K562 (cell line): ENCODE data around the gene GPR15. TPM values are rescaled to one million over a fixed set of nuclear protein-coding genes. Genes with fewer than 3 reads are reported as not detected.
A peak's percentile ranks its signal among the peaks of the same experiment; 100 is the strongest.

Source experiments
- BACH1 ChIP-seq: fragments of 200-800 bp; sonication (Bioruptor generic); IDR thresholded peaks from 2 replicates; pipeline ENCODE4 v1.6.1; 2016; ENCODE audit warnings: missing genetic modification characterization, missing compliant biosample characterization
- CAMTA2 ChIP-seq: fragments of 250-450 bp; sonication (Bioruptor Pico); conservative IDR thresholded peaks from 2 replicates; pipeline ENCODE4 v1.5.1; 2022
- CBFB ChIP-seq: sonication (generic); formaldehyde crosslinking; IDR thresholded peaks from 2 replicates; pipeline ENCODE4 v1.4.0; 2020; ENCODE audit warnings: mild to moderate bottlenecking, missing genetic modification reagents
- CSDE1 ChIP-seq, 2 experiments: fragments of 450-650 bp; IDR thresholded peaks; 2 replicates each; pipeline ENCODE4 v1.6.1; 2016; ENCODE audit warnings: mild to moderate bottlenecking in 1 of 2
- DNMT1 ChIP-seq: fragments of 450-650 bp; IDR thresholded peaks from 2 replicates; pipeline ENCODE4 v1.6.1; 2016; ENCODE audit warnings: antibody characterized with exemption, mild to moderate bottlenecking
- ESRRB ChIP-seq: fragments of 250-450 bp; sonication (Bioruptor Pico); IDR thresholded peaks from 2 replicates; pipeline ENCODE4 v1.5.0; 2020; ENCODE audit warnings: mild to moderate bottlenecking, moderate library complexity, borderline replicate concordance
- EZH2 ChIP-seq: IDR thresholded peaks from 2 replicates; pipeline ENCODE4 v1.6.1; 2012; ENCODE audit warnings: low read depth, mild to moderate bottlenecking, inconsistent platforms, low read length, borderline replicate concordance
- HDAC6 ChIP-seq: IDR thresholded peaks from 2 replicates; pipeline ENCODE4 v1.6.1; 2012; ENCODE audit warnings: low read depth, mild to moderate bottlenecking, control low read depth, inconsistent platforms, low read length, moderate library complexity
- L3MBTL2 ChIP-seq: fragments of 450-650 bp; IDR thresholded peaks from 2 replicates; pipeline ENCODE4 v1.6.1; 2016; ENCODE audit warnings: mild to moderate bottlenecking, moderate library complexity
- MAFG ChIP-seq: fragments of 450-650 bp; conservative IDR thresholded peaks from 2 replicates; pipeline ENCODE4 v1.6.1; 2016; ENCODE audit warnings: missing genetic modification characterization, missing compliant biosample characterization
- NBN ChIP-seq: fragments of 450-650 bp; IDR thresholded peaks from 2 replicates; pipeline ENCODE4 v1.6.1; 2016; ENCODE audit warnings: low read depth, mild to moderate bottlenecking
- NFE2 ChIP-seq: IDR thresholded peaks from 2 replicates; pipeline ENCODE4 v1.6.1; 2014; ENCODE audit warnings: antibody characterized with exemption, low read depth
- POU5F1 ChIP-seq: fragments of 150-350 bp; IDR thresholded peaks from 2 replicates; pipeline ENCODE4 v1.6.1; 2014; ENCODE audit warnings: borderline replicate concordance, low read length, low read depth, mild to moderate bottlenecking; ENCODE audit not compliant: partially characterized antibody
- RBM22 ChIP-seq: fragments of 200-400 bp; formaldehyde crosslinking; IDR thresholded peaks from 2 replicates; pipeline ENCODE4 v1.6.1; 2018; ENCODE audit warnings: low read length, low read depth; ENCODE audit not compliant: poor library complexity, severe bottlenecking
- RCOR1 ChIP-seq, 2 experiments: IDR thresholded peaks; 2 replicates each; pipeline ENCODE4 v1.6.1; 2012; ENCODE audit warnings: low read depth in 2 of 2, low read length in 2 of 2, borderline replicate concordance in 1 of 2, improper control_type of control experiment in 1 of 2
- SNRNP70 ChIP-seq: fragments of 200-400 bp; formaldehyde crosslinking; optimal IDR thresholded peaks from 2 replicates; pipeline ENCODE3; 2017; ENCODE audit warnings: low read depth, low read length
- TAF15 ChIP-seq: fragments of 200-400 bp; formaldehyde crosslinking; IDR thresholded peaks from 2 replicates; pipeline ENCODE4 v1.6.1; 2017; ENCODE audit warnings: mild to moderate bottlenecking, low read depth, low read length, moderate library complexity
- TAL1 ChIP-seq: fragments of 450-650 bp; IDR thresholded peaks from 2 replicates; pipeline ENCODE4 v1.6.1; 2016; ENCODE audit warnings: mild to moderate bottlenecking
- ZFP1 ChIP-seq: fragments of 450-650 bp; formaldehyde crosslinking; IDR thresholded peaks from 2 replicates; pipeline ENCODE4 v1.4.0; 2020; ENCODE audit warnings: mild to moderate bottlenecking, mixed read lengths
- ZFX ChIP-seq: sonication (generic); formaldehyde crosslinking; IDR thresholded peaks from 2 replicates; pipeline ENCODE4 v1.8.0; 2022; ENCODE audit warnings: mild to moderate bottlenecking, missing genetic modification reagents, moderate library complexity
- ZKSCAN1 ChIP-seq: fragments of 150-350 bp; IDR thresholded peaks from 2 replicates; pipeline ENCODE4 v1.6.1; 2016; ENCODE audit warnings: low read depth, low read length
- ZNF134 ChIP-seq: fragments of 250-450 bp; sonication (Bioruptor Pico); conservative IDR thresholded peaks from 2 replicates; pipeline ENCODE4 v1.4.0; 2020
- ZNF217 ChIP-seq: sonication (generic); formaldehyde crosslinking; IDR thresholded peaks from 2 replicates; pipeline ENCODE4 v1.8.0; 2022; ENCODE audit warnings: mild to moderate bottlenecking, missing genetic modification reagents
- ZNF23 ChIP-seq: fragments of 250-450 bp; sonication (Bioruptor Pico); IDR thresholded peaks from 2 replicates; pipeline ENCODE4 v1.4.0; 2020; ENCODE audit warnings: mild to moderate bottlenecking
- ZNF518B ChIP-seq: fragments of 250-450 bp; sonication (Bioruptor Pico); IDR thresholded peaks from 2 replicates; pipeline ENCODE4 v1.5.0; 2021; ENCODE audit warnings: mild to moderate bottlenecking, moderate library complexity
- ZNF583 ChIP-seq: fragments of 250-450 bp; sonication (Bioruptor Pico); IDR thresholded peaks from 2 replicates; pipeline ENCODE4 v1.4.0; 2020
- ZNF586 ChIP-seq: fragments of 450-650 bp; formaldehyde crosslinking; conservative IDR thresholded peaks from 2 replicates; pipeline ENCODE4 v1.4.0; 2020; ENCODE audit warnings: mild to moderate bottlenecking, moderate library complexity
- polyA plus RNA-seq, 8 experiments: library from polyadenylated mRNA; depleted of rRNA in 4 of 8; stranded (reverse) in 5 of 8; unstranded in 3 of 8; fragments of >200 nt; fragmentation: Nextera tagmentation in 2 of 8; fragmentation: Illumina TruSeq in 1 of 8; extraction: Ambion mirVana in 2 of 8; extraction: Trizol in 1 of 8; gene quantifications; 2 replicates each; pipeline versions ENCODE4 v1.2.1 to v1.2.3, GENCODE V29; 2011 to 2014; ENCODE audit warnings: inconsistent platforms in 1 of 8, missing spikeins in 1 of 8
- total RNA-seq, 7 experiments: library from RNA; depleted of rRNA in 6 of 7; stranded (reverse); fragments of >200 nt in 6 of 7; fragmentation: Illumina TruSeq in 2 of 7; extraction: Trizol in 2 of 7; gene quantifications; 2 replicates each; pipeline versions ENCODE4 v1.2.1 to v1.2.3, GENCODE V29; 2011 to 2021; ENCODE audit warnings: low replicate concordance in 1 of 7
- TF ChIP-seq, protein P1 (sequence below), 2 experiments: fragments of 450-650 bp; conservative IDR thresholded peaks; 2 replicates each; pipeline ENCODE4 v1.6.1; 2017; ENCODE audit warnings: mild to moderate bottlenecking in 2 of 2, moderate library complexity in 2 of 2

GPR15 gene
- total and polyA plus RNA-seq, 9 of the 15 experiments (the other 6 are each of a cell fraction or from before 2014, with no cell fraction given): 0.13 TPM; not detected in 8

DNA sequence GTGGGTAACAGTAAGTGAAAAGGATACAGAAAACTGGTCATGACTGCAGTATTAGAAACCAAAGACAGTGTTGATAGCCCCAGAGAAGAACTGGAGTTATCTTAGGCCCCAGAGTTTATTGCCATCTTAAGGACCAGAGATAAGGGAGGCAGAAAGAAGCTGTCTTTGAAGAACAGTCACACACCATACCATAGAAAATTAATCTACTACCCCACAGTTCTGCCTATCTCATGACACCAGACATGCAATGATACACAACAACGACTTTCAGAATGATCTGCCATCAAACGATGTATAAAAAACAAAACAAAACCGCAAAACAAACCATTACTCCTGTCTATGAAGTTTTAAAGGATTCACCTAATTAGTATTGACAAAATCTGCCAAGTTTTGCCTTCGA is 52.0 kb downstream of the GPR15 start (continued):
- TF ChIP-seq ESRRB: no peak
- peak; percentile 5; the same call in 1 of the 2 replicates for TF ChIP-seq NFE2
- TF ChIP-seq NBN: peak; percentile 90
- TF ChIP-seq, protein P1, sequence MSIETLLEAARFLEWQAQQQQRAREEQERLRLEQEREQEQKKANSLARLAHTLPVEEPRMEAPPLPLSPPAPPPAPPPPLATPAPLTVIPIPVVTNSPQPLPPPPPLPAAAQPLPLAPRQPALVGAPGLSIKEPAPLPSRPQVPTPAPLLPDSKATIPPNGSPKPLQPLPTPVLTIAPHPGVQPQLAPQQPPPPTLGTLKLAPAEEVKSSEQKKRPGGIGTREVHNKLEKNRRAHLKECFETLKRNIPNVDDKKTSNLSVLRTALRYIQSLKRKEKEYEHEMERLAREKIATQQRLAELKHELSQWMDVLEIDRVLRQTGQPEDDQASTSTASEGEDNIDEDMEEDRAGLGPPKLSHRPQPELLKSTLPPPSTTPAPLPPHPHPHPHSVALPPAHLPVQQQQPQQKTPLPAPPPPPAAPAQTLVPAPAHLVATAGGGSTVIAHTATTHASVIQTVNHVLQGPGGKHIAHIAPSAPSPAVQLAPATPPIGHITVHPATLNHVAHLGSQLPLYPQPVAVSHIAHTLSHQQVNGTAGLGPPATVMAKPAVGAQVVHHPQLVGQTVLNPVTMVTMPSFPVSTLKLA (conservative IDR thresholded peaks at IDR 0.05): peak in 1 of 2 experiments; percentile 72; a peak in 2 of 4 replicates
- TF ChIP-seq ZFP1 (CRISPR knock-in tag): no peak
- 0 out of 2 replicates have a peak, but pooled peaks have one; percentile 24 for TF ChIP-seq ZNF134 (CRISPR knock-in tag)
- TF ChIP-seq POU5F1: no peak
- no peak for TF ChIP-seq ZKSCAN1
- no peak for TF ChIP-seq ZFX (CRISPR knock-in tag)
- TF ChIP-seq MAFG: no peak; the same call in 1 of the 2 replicates
- no peak for TF ChIP-seq RBM22
- TF ChIP-seq SNRNP70: no peak
- TF ChIP-seq RCOR1 (IDR thresholded peaks at IDR 0.05; ENCODE audit: borderline replicate concordance in 1 of 2, low read depth in 2 of 2, low read length in 2 of 2): peak; percentile 31 to 83; a peak in 3 of 4 replicates
- no peak for TF ChIP-seq CBFB (CRISPR knock-in tag)
- peak; percentile 100 for TF ChIP-seq TAL1
- TF ChIP-seq CSDE1 (IDR thresholded peaks at IDR 0.05): no peak
- no peak for TF ChIP-seq ZNF217 (CRISPR knock-in tag)
- TF ChIP-seq HDAC6: no peak
- no peak for TF ChIP-seq ZNF518B (CRISPR knock-in tag)
- TF ChIP-seq ZNF23: 0 out of 2 replicates have a peak, but pooled peaks have one; percentile 61
- no peak for TF ChIP-seq L3MBTL2
- TF ChIP-seq BACH1 (tag): peak; percentile 41; the same call in 1 of the 2 replicates
- peak; percentile 75; the same call in 1 of the 2 replicates for TF ChIP-seq EZH2
- TF ChIP-seq DNMT1: no peak
- no peak for TF ChIP-seq CAMTA2 (CRISPR knock-in tag)
- TF ChIP-seq ZNF586 (CRISPR knock-in tag): no peak
- 0 out of 2 replicates have a peak, but pooled peaks have one; percentile 46 for TF ChIP-seq ZNF583 (CRISPR knock-in tag)
- no peak for TF ChIP-seq TAF15
